ENCODE results near the gene IRF9.
A peak's percentile ranks its signal among the peaks of the same experiment; 100 is the strongest.

Gene IRF9

GRCh38 chr14:24179294-24179960, 18.4 kb downstream of the IRF9 start:
- no peak for DNase-seq

- DNase-seq: no peak
Observed at GRCh38 chr14:24179961-24180796, 19.1 kb downstream of the IRF9 start.

GRCh38 chr14:24181371-24182077, 20.5 kb downstream of the IRF9 start:
- DNase-seq: no peak

GRCh38 chr14:24182110-24182882, 21.2 kb downstream of the IRF9 start:
- no peak for DNase-seq

GRCh38 chr14:24183014-24183481, 22.0 kb downstream of the IRF9 start:
- DNase-seq: no peak

- no peak for DNase-seq
Observed at GRCh38 chr14:24184104-24184970, 23.3 kb downstream of the IRF9 start.

- no peak for DNase-seq
Observed at GRCh38 chr14:24185026-24185425, 24.0 kb downstream of the IRF9 start.

- no peak for DNase-seq
Observed at GRCh38 chr14:24185741-24186140, 24.7 kb downstream of the IRF9 start.

GRCh38 chr14:24186831-24187538, 25.9 kb downstream of the IRF9 start:
- DNase-seq: no peak

- DNase-seq: no peak
Observed at GRCh38 chr14:24187539-24187915, 26.5 kb downstream of the IRF9 start.

- DNase-seq: peak; percentile 99
Observed at GRCh38 chr14:24188251-24189058, 27.4 kb downstream of the IRF9 start, which contains the start of gene IPO4. Gene IPO4, minus strand, starts transcription at chr14:24188816. Its CDS starts 29 bp downstream, at chr14:24188787.

GRCh38 chr14:24189059-24189375, 28.0 kb downstream of the IRF9 start:
- no peak for DNase-seq

- no peak for DNase-seq
Observed at GRCh38 chr14:24189460-24189859, 28.4 kb downstream of the IRF9 start.

GRCh38 chr14:24190416-24190815, 29.4 kb downstream of the IRF9 start:
- DNase-seq: no peak

GRCh38 chr14:24192933-24193332, 31.9 kb downstream of the IRF9 start:
- no peak for DNase-seq

- DNase-seq: no peak
Observed at GRCh38 chr14:24194186-24194872, 33.3 kb downstream of the IRF9 start.

- no peak for DNase-seq
Observed at GRCh38 chr14:24194873-24195185, 33.8 kb downstream of the IRF9 start.

- peak; percentile 95 for DNase-seq
Observed at GRCh38 chr14:24195186-24196070, 34.4 kb downstream of the IRF9 start, which contains the start of gene TM9SF1. Gene TM9SF1, minus strand, starts transcription at chr14:24195441. Its CDS starts 422 bp downstream, at chr14:24195019.

Measured in hematopoietic multipotent progenitor cell treated with erythropoietin and hydrocortisone succinate and interleukin-3 and kit ligand, for 4 days (in vitro differentiated cells).